ENCODE measurements around the gene WDR91. TPM values are rescaled to one million over a fixed set of nuclear protein-coding genes. Genes with fewer than 3 reads are reported as not detected.
A peak's percentile ranks its signal among the peaks of the same experiment; 100 is the strongest.

Gene WDR91
- total RNA-seq, 1 donor from 2014 or later = 5.5 TPM

DNA sequence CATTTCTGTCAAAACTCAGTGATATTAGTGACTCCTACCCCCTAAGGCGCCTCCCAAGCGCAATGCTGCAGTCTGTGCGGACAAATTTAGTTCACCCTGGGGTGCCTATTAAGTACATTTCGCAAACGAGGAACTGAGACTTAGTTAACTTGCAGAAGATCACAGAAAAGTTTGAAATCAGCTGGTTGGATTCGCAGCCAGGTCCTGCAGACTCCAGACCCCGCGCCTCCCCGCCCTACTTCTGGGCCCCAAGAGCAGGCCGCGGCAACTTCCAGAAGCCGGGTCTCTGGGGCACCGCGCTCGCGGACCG lies 41.4 kb downstream of the WDR91 start:
- H3K36me3 Mint-ChIP-seq (ENCODE audit: low read depth, unreplicated experiment) = peaks cover 25% of the 10 kb centered on the region
- H2AFZ ChIP-seq (ENCODE audit: low read depth, low read length) = peak overlapping the region; percentile 74
- no peaks in the 10 kb centered on the region for H3K27me3 ChIP-seq (ENCODE audit: insufficient read depth, low read length)
- H3K4me2 ChIP-seq (ENCODE audit: low read length) = peak overlapping the region; percentile 97
- no peak for TF ChIP-seq EZH2 (IDR thresholded peaks at IDR 0.05; ENCODE audit: insufficient read depth, low read length)
- no peaks in the 10 kb centered on the region for H3K9me3 Mint-ChIP-seq (ENCODE audit: unreplicated experiment)
- H3K4me3 ChIP-seq (ENCODE audit: insufficient read depth, low read depth, low read length) = peak overlapping the region; percentile 82
- H4K20me1 ChIP-seq (ENCODE audit: insufficient read depth, low read length) = peaks cover 25% of the 10 kb centered on the region
- peak overlapping the region; percentile 89 for H3K9ac ChIP-seq (ENCODE audit: low read length)
- no peak for FAIRE-seq
- H3K4me3 Mint-ChIP-seq (ENCODE audit: unreplicated experiment) = peak overlapping the region; percentile 96
- peaks cover 24% of the 10 kb centered on the region for H3K36me3 ChIP-seq (ENCODE audit: insufficient read depth, low read length)
- DNase-seq (ENCODE audit: low read depth) = no peak
- H3K9me3 ChIP-seq (ENCODE audit: insufficient read depth, low read depth, low read length) = no peaks in the 10 kb centered on the region
- H3K4me1 Mint-ChIP-seq (ENCODE audit: low read depth, unreplicated experiment) = peaks cover 22% of the 10 kb centered on the region
- peak overlapping the region; percentile 87 for H3K27ac Mint-ChIP-seq (ENCODE audit: unreplicated experiment)
- H3K27me3 Mint-ChIP-seq (ENCODE audit: low read depth, unreplicated experiment) = no peaks in the 10 kb centered on the region
- peak overlapping the region; percentile 86 for H3K27ac ChIP-seq (ENCODE audit: low read depth, low read length)
- peaks cover 15% of the 10 kb centered on the region for H3K4me1 ChIP-seq (ENCODE audit: insufficient read depth, low read length)
- peaks cover 33% of the 10 kb centered on the region for H3K79me2 ChIP-seq (ENCODE audit: insufficient read depth, low read length)

DNA sequence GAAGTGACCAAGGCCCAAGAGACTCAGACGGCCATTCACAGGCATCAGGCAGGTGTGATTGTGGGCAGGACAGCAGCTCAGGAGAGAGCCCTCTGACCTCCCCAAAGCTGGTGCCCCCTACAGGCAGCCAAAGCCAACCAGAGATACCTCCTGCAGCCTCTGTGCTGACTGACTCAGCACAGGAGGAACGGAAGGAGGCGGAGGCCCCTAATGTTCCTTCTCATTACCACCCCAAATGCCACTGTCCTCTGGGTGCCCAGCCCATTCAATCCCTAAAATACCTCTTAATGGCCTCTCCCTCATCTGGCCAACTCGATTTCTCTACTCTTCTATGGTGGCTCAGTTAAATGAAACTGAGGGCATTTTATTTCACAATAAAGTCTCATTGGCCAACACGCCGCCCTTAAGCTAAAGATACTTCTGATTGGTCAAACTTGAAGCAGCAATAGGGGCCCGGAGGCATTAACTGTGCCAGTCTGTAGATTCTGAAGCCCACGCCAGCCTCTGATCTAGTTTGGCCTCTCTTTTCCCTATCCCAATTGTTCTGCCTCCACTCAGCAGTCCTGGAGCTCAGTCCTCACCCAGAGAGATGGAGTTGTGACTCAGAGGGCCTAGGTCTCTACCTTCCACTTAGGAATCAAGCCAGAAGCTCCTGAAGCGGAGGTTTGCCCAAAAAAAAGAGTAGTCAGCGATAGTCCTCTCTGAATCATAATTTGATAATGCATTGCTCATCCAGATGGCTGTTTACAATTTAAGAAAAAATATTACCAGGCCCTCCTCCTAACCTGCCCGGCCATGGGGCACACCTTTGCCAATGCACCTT lies 42.0 kb downstream of the WDR91 start:
- H3K9me3 Mint-ChIP-seq (ENCODE audit: unreplicated experiment) = no peaks in the 10 kb centered on the region
- peak overlapping the region; percentile 86 for H3K27ac ChIP-seq (ENCODE audit: low read depth, low read length)

DNA sequence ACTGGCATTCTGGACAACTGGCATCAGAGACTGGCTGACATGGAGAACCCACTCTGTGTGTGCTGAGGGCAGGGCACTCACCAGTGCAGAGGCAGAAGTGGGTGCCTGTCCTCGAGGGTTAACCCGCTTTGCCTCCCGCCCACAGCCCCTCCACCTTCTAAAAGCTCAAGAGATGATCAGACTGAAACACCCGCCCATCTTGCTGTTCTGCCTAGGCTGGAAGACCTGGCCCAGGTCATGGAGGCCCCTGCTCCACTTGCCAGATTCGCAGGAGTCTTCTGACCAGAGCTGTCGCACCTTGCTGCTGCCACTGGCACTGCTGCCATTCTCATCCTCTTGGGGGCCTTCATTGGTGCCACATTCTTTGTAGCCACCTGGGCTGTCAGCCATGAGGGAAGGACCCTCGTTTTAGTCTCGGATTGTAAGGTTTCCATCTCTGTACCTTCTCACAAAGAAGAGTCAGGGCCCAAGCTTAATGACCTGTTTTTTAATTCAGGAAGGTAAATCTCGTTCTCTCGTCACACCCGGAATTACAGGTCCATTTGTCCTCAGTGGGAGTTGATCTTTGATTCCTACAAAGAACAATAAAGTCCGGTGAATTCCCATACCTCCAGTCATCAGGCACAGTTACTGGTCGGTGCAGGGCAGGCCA lies 42.7 kb downstream of the WDR91 start:
- Histone ChIP-seq H3K4me3 (ENCODE audit: insufficient read depth, low read depth, low read length) (no peak overlapping the region), H3K27ac (ENCODE audit: low read depth, low read length) (peak overlapping the region; percentile 86), H3K9me3 (ENCODE audit: insufficient read depth, low read depth, low read length) (no peaks in the 10 kb centered on the region)

More for the DNA sequence above, 42.0 kb downstream of the WDR91 start:
- H3K27me3 ChIP-seq (ENCODE audit: insufficient read depth, low read length) = no peaks in the 10 kb centered on the region
- H3K9ac ChIP-seq (ENCODE audit: low read length) = peak overlapping the region; percentile 89
- peaks cover 33% of the 10 kb centered on the region for H3K79me2 ChIP-seq (ENCODE audit: insufficient read depth, low read length)
- peak overlapping the region; percentile 97 for H3K4me2 ChIP-seq (ENCODE audit: low read length)
- TF ChIP-seq, protein P1, sequence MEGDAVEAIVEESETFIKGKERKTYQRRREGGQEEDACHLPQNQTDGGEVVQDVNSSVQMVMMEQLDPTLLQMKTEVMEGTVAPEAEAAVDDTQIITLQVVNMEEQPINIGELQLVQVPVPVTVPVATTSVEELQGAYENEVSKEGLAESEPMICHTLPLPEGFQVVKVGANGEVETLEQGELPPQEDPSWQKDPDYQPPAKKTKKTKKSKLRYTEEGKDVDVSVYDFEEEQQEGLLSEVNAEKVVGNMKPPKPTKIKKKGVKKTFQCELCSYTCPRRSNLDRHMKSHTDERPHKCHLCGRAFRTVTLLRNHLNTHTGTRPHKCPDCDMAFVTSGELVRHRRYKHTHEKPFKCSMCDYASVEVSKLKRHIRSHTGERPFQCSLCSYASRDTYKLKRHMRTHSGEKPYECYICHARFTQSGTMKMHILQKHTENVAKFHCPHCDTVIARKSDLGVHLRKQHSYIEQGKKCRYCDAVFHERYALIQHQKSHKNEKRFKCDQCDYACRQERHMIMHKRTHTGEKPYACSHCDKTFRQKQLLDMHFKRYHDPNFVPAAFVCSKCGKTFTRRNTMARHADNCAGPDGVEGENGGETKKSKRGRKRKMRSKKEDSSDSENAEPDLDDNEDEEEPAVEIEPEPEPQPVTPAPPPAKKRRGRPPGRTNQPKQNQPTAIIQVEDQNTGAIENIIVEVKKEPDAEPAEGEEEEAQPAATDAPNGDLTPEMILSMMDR (IDR thresholded peaks at IDR 0.05; ENCODE audit: insufficient read depth, low read depth, low read length) = peak; percentile 13
- no peak for TF ChIP-seq EZH2 (IDR thresholded peaks at IDR 0.05; ENCODE audit: insufficient read depth, low read length)
- no peaks in the 10 kb centered on the region for H3K9me3 ChIP-seq (ENCODE audit: insufficient read depth, low read depth, low read length)
- FAIRE-seq (no peak), DNase-seq (ENCODE audit: low read depth) (peak; percentile 54)
- H3K4me1 ChIP-seq (ENCODE audit: insufficient read depth, low read length) = peaks cover 15% of the 10 kb centered on the region
- peak overlapping the region; percentile 96 for H3K4me3 Mint-ChIP-seq (ENCODE audit: unreplicated experiment)
- H3K4me1 Mint-ChIP-seq (ENCODE audit: low read depth, unreplicated experiment) = peaks cover 22% of the 10 kb centered on the region
- peaks cover 25% of the 10 kb centered on the region for H4K20me1 ChIP-seq (ENCODE audit: insufficient read depth, low read length)
- H3K27ac Mint-ChIP-seq (ENCODE audit: unreplicated experiment) = peak overlapping the region; percentile 87
- peak overlapping the region; percentile 82 for H3K4me3 ChIP-seq (ENCODE audit: insufficient read depth, low read depth, low read length)
- no peaks in the 10 kb centered on the region for H3K27me3 Mint-ChIP-seq (ENCODE audit: low read depth, unreplicated experiment)
- H3K36me3 ChIP-seq (ENCODE audit: insufficient read depth, low read length) = peaks cover 24% of the 10 kb centered on the region
- H2AFZ ChIP-seq (ENCODE audit: low read depth, low read length) = peak overlapping the region; percentile 74
- H3K36me3 Mint-ChIP-seq (ENCODE audit: low read depth, unreplicated experiment) = peaks cover 25% of the 10 kb centered on the region

More for the DNA sequence above, 42.7 kb downstream of the WDR91 start:
- FAIRE-seq (no peak), DNase-seq (ENCODE audit: low read depth) (no peak)
- H3K4me1 Mint-ChIP-seq (ENCODE audit: low read depth, unreplicated experiment) = peaks cover 22% of the 10 kb centered on the region
- H2AFZ ChIP-seq (ENCODE audit: low read depth, low read length) = no peak overlapping the region
- H3K9me3 Mint-ChIP-seq (ENCODE audit: unreplicated experiment) = no peaks in the 10 kb centered on the region
- H3K4me1 ChIP-seq (ENCODE audit: insufficient read depth, low read length) = peaks cover 15% of the 10 kb centered on the region
- H3K27ac Mint-ChIP-seq (ENCODE audit: unreplicated experiment) = peak overlapping the region; percentile 87
- peak overlapping the region; percentile 89 for H3K9ac ChIP-seq (ENCODE audit: low read length)
- peak overlapping the region; percentile 96 for H3K4me3 Mint-ChIP-seq (ENCODE audit: unreplicated experiment)
- H3K4me2 ChIP-seq (ENCODE audit: low read length) = peak overlapping the region; percentile 97
- H3K27me3 ChIP-seq (ENCODE audit: insufficient read depth, low read length) = no peaks in the 10 kb centered on the region
- peaks cover 30% of the 10 kb centered on the region for H3K36me3 Mint-ChIP-seq (ENCODE audit: low read depth, unreplicated experiment)
- no peak for TF ChIP-seq EZH2 (IDR thresholded peaks at IDR 0.05; ENCODE audit: insufficient read depth, low read length)
- TF ChIP-seq, protein P1 (IDR thresholded peaks at IDR 0.05; ENCODE audit: insufficient read depth, low read depth, low read length) = no peak
- H3K79me2 ChIP-seq (ENCODE audit: insufficient read depth, low read length) = peaks cover 33% of the 10 kb centered on the region
- H4K20me1 ChIP-seq (ENCODE audit: insufficient read depth, low read length) = peaks cover 25% of the 10 kb centered on the region
- peaks cover 27% of the 10 kb centered on the region for H3K36me3 ChIP-seq (ENCODE audit: insufficient read depth, low read length)
- H3K27me3 Mint-ChIP-seq (ENCODE audit: low read depth, unreplicated experiment) = no peaks in the 10 kb centered on the region

Measured in astrocyte (in vitro differentiated cells and primary cell).